Right lobe of liver (tissue), 6 donors: ENCODE measurements around the gene CACNB4. TPM values are rescaled to one million over a fixed set of nuclear protein-coding genes. Genes with fewer than 3 reads are reported as not detected.

Source experiments
- ATAC-seq, 4 donors: fragments of 200-7000 bp; cut with Tn5 transposase; one replicate each; pipeline ENCODE4 v1.9.1; 2020; ENCODE audit warnings: mild to moderate bottlenecking in 4 of 4, moderate library complexity in 4 of 4
- DNase-seq, 3 donors: peaks; one replicate each; pipeline ENCODE4 v3.0.0-alpha.2; 2020
- H3K27ac ChIP-seq, 3 donors: fragments of 200-600 bp; one replicate each; pipeline ENCODE4 v1.8.0; 2022
- H3K27me3 ChIP-seq, 2 donors: fragments of 200-600 bp; one replicate each; pipeline ENCODE4 v1.8.0; 2022
- H3K36me3 ChIP-seq, 4 donors: fragments of 200-600 bp; sonication (generic) in 1 of 4; one replicate each; pipeline versions ENCODE4 v1.5.1 to v1.8.0; 2017 to 2022; ENCODE audit warnings: control low read depth in 1 of 4
- H3K4me1 ChIP-seq, 4 donors: fragments of 200-600 bp; sonication (generic) in 1 of 4; one replicate each; pipeline versions ENCODE4 v1.5.1 to v1.8.0; 2017 to 2022; ENCODE audit warnings: control low read depth in 1 of 4
- H3K4me3 ChIP-seq, 3 donors: fragments of 200-600 bp; one replicate each; pipeline ENCODE4 v1.8.0; 2022
- H3K9me3 ChIP-seq, 4 donors: fragments of 200-600 bp; sonication (generic) in 1 of 4; one replicate each; pipeline versions ENCODE4 v1.5.1 to v1.8.0; 2017 to 2022; ENCODE audit warnings: control low read depth in 1 of 4
- CTCF ChIP-seq, 4 donors: fragments of 200-600 bp in 3 of 4; fragments of 450-650 bp in 1 of 4; IDR thresholded peaks; one replicate each; pipeline versions ENCODE4 v1.5.1 to v1.8.0; 2016 to 2022; ENCODE audit warnings: antibody characterized with exemption in 4 of 4, mild to moderate bottlenecking in 2 of 4
- POLR2A ChIP-seq: fragments of 450-650 bp; IDR thresholded peaks from one replicate; pipeline ENCODE4 v1.6.1; 2017; ENCODE audit warnings: antibody characterized with exemption, mild to moderate bottlenecking
- WGBS: methylation state at CpG from one replicate; pipeline ENCODE4 v1.1.6; 2018; ENCODE audit warnings: low coverage, low lambda C conversion rate; ENCODE audit not compliant: insufficient coverage; ENCODE audit errors: missing lambda C conversion rate; 5-methylcytosine and 5-hydroxymethylcytosine counted together
- intact Hi-C, 2 donors: fragments of 100-400 bp; cut with DNase I; formaldehyde crosslinking; loops; one replicate each; pipeline versions ENCODE4 v1.11.2 to v1.14.1; 2022
- long read RNA-seq: library from polyadenylated mRNA; unstranded; transcript quantifications from one replicate; pipeline ENCODE4 v2.0.0, GENCODE V29; 2019
- total RNA-seq, 6 experiments: library from RNA; depleted of rRNA in 2 of 6; stranded (reverse); fragments of >200 nt in 2 of 6; fragmentation: NEBNext Ultra II Directional in 3 of 6; extraction: Animal tissue kit (Norgen Biotek cat#: 25700) in 3 of 6; gene quantifications; one replicate each; pipeline versions ENCODE4 v1.1.0 to v1.2.4, GENCODE V29; 2016 to 2023
- donor health status: DM: no; HTN: yes; CAD: no.
- donor health status: DM: no; HTN: no; CAD: no.
- donor health status: DM: no; HTN: no; CAD: no.
- donor health status: DM: no; HTN: yes; CAD: no.
- donor health status: DM: no; HTN: yes; CAD: no.

Gene CACNB4
- under 1 TPM; 0.06 to 0.49 (median 0.25) TPM for total RNA-seq
- long read RNA-seq = 0 reads

GRCh38 chr2:152098496-152099366, at the start of gene CACNB4:
Gene CACNB4, minus strand, starts transcription at chr2:152099044.
- H3K27me3 ChIP-seq = no peaks in the 10 kb centered on the region
- TF ChIP-seq CTCF (IDR thresholded peaks at IDR 0.05) (no peak), POLR2A (no peak)
- no peaks in the 10 kb centered on the region for H3K36me3 ChIP-seq
- H3K4me3 ChIP-seq = peak within 1 kb of the TSS; percentile 36 to 54 (median 48)
- H3K4me1 ChIP-seq = peaks cover 0 to 18% (median 4%) of the 10 kb centered on the region in 4 donors
- no peaks in the 10 kb centered on the region for H3K9me3 ChIP-seq
- ATAC-seq = peak in 3 of 4 donors; percentile 17 to 39 (median 26)
- DNase-seq = peak in 1 of 3 donors; percentile 29
- H3K27ac ChIP-seq = no peak within 1 kb of the TSS
- 1% methylated on average over 39 of the region's 73 CpGs for WGBS
- intact Hi-C loops = no loop called here

- no peaks in the 10 kb centered on the region for H3K9me3 ChIP-seq
- intact Hi-C loops = no loop called here
- WGBS = 78% methylated on average over 3 of the region's 5 CpGs
- H3K27me3 ChIP-seq = no peaks in the 10 kb centered on the region
- DNase-seq (no peak), ATAC-seq (no peak)
- no peak overlapping the region for H3K27ac ChIP-seq
- no peak for TF ChIP-seq CTCF (IDR thresholded peaks at IDR 0.05)
- TF ChIP-seq POLR2A = no peak
- no peaks in the 10 kb centered on the region for H3K4me1 ChIP-seq
- no peak overlapping the region for H3K4me3 ChIP-seq
- no peaks in the 10 kb centered on the region for H3K36me3 ChIP-seq
Observed at GRCh38 chr2:152134488-152135280, 35.8 kb upstream of the CACNB4 start.

GRCh38 chr2:152132306-152132705, 33.5 kb upstream of the CACNB4 start:
- ATAC-seq (no peak), DNase-seq (no peak)
- Histone ChIP-seq H3K4me1 (no peaks in the 10 kb centered on the region), H3K36me3 (no peaks in the 10 kb centered on the region), H3K27me3 (no peaks in the 10 kb centered on the region), H3K27ac (no peak overlapping the region), H3K4me3 (no peak overlapping the region), H3K9me3 (no peaks in the 10 kb centered on the region)
- intact Hi-C loops = no loop called here
- TF ChIP-seq CTCF (IDR thresholded peaks at IDR 0.05) (no peak), POLR2A (no peak)
- WGBS = 57% methylated on average over 1 of the region's 1 CpG

GRCh38 chr2:152127628-152128027, 28.8 kb upstream of the CACNB4 start:
- intact Hi-C loops = no loop called here
- H3K4me3 ChIP-seq = no peak overlapping the region
- no peaks in the 10 kb centered on the region for H3K4me1 ChIP-seq
- H3K27me3 ChIP-seq = no peaks in the 10 kb centered on the region
- H3K9me3 ChIP-seq = no peaks in the 10 kb centered on the region
- no peak overlapping the region for H3K27ac ChIP-seq
- DNase-seq (no peak), ATAC-seq (no peak)
- TF ChIP-seq CTCF (IDR thresholded peaks at IDR 0.05) (no peak), POLR2A (no peak)
- H3K36me3 ChIP-seq = peaks cover 0 to 22% (median 1%) of the 10 kb centered on the region in 4 donors
